Globus pallidus (tissue), 1 donor: ENCODE results near the gene PPY.
"Not testable (repeated sequence)": the region's sequence is repeated elsewhere in the genome, so short reads cannot be mapped to it uniquely, and the experiment has no call there.

Source experiments
- DNase-seq: peaks from one replicate; pipeline ENCODE4 v3.0.0-alpha.2; 2015; ENCODE audit warnings: low spot score

PPY gene

GRCh38 chr17:43942051-43942685 lies at the start of gene PPY:
Gene PPY (minus strand): TSS chr17:43942476. CDS start chr17:43941654, 822 bp downstream.
- no peak for DNase-seq

DNA sequence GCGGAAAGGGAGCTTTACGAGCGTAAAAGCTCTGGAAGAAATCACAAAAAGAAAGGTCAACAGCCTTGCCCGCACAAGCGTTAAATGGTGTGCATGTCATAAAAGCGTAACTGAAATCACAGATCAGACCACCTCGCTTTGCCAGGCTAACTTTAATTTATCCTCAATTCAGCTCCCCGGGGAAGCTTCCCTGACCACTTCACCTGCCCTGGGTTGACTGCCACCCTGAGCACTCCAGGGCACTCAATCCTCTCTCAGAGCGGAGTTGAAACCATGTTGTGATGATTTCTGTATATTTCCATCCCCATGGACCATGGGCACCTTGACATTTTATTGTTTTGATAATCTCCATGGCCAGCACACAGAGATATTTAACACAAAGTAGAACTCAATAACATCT lies 46.0 kb upstream of the PPY start:
- no peak for DNase-seq

DNA sequence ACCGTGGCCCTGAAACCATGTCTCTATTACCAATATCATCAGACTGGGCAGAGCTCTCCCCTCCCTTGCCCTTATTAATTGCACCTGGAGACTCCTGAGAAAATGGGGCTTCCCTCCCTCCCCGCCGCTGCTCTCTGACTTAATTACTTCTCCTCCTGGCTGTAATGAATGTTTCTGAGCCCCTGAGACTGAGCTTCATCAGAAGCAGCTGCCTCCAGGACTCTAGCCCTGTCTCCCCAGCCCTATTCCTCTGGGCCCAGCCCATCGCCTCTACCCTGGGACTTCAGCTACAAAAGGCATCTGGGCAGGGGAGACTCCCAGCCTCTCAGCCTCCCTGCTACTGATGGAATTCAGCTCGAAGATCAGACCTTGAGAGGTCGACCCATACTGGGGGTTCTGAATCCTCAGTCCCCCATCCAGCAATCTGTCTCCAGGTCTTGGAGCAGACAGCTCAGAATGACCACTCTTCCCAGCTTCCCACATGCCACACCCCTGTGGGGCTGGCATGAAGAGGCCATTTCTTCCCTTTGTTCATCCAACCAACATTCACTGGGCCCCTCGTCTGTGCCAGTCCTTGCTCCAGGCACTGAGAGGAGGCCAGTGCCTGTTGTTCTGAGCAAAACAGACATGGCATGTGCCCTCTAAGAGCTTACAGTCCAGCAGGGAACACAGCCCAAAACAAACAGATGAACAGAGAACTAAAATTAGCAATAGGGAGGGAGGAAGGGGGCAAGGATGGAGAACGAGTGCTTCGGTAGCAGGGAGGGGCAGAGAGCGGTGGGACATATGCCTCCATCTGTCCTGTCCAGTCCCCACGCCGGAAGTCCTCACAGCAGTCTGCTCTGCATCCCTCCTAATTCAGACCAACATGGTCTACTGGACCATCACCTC lies 45.1 kb upstream of the PPY start:
- no peak for DNase-seq

GRCh38 chr17:43986225-43986981 lies 44.1 kb upstream of the PPY start:
- no peak for DNase-seq

- DNase-seq, result no peak
Observed at GRCh38 chr17:43984521-43984920, 42.2 kb upstream of the PPY start.

DNA sequence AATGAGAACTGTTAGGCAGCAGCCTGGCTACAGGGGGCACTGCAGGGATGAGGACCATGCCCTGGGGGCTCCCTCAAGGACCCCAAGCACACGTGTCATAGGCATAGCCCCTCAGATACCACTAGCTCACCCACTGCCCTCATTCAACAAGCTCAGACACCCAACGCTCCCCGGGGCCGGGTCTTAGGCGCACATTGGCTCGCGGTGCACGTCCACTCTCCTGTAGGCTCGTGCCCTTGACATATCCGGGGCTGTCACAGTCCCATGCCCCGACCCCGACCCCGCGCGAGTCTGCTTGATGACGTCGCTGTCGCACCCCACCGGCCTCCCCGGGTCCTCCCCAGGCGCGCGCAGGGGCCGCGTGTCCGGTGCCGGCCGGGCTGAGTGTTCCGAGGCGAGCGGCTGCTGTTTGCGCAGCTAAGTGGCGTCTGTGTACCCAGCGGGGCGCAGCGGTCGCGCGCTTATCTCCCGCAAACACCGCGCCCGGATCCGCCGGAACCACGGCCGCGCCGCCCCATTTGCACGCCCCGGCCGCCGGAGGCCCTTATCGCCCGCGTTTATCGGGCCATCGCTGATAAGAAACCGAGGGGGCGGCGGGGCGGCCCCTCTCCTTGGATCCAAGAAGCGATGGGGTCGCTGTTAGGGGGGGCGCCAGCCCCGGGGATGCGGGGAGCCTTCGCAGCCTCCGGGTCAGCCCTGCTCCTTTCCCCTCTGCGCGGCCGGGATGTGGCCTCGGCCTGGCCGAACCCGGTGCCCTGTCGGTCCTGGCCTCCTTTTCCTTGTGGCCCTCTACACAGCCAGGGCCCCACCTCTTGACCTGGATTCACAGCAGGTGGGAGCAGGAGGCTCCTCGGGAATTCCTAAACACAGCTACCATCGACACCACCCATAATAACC lies 41.5 kb upstream of the PPY start:
- no peak for DNase-seq

- DNase-seq, result no peak
Observed at GRCh38 chr17:43983196-43983514, 40.9 kb upstream of the PPY start.

DNA sequence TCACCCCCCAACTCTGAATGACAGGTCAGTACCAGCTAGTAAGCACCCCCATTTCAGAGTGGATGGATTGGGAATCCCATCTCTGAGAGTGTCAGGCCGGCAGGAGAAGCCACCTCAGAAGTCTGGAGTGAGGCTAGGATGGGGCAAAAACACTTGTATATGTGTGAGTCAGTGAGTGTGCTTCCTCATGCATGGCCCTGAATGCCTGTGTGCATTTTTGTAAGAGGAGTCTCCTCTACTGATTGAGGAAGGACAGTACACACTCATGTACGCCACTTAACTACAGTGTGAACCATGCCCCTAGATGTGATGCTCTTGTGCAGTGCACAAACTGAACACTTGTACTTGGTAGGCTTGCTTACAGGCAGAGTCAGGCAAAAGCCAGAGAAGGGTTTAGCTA lies 39.9 kb upstream of the PPY start:
- no peak for DNase-seq

GRCh38 chr17:43979671-43980070 lies 37.4 kb upstream of the PPY start:
- no peak for DNase-seq

GRCh38 chr17:43979011-43979410 lies 36.7 kb upstream of the PPY start:
- DNase-seq, result no peak

GRCh38 chr17:43978078-43978477 lies 35.8 kb upstream of the PPY start:
- DNase-seq, result no peak

DNA sequence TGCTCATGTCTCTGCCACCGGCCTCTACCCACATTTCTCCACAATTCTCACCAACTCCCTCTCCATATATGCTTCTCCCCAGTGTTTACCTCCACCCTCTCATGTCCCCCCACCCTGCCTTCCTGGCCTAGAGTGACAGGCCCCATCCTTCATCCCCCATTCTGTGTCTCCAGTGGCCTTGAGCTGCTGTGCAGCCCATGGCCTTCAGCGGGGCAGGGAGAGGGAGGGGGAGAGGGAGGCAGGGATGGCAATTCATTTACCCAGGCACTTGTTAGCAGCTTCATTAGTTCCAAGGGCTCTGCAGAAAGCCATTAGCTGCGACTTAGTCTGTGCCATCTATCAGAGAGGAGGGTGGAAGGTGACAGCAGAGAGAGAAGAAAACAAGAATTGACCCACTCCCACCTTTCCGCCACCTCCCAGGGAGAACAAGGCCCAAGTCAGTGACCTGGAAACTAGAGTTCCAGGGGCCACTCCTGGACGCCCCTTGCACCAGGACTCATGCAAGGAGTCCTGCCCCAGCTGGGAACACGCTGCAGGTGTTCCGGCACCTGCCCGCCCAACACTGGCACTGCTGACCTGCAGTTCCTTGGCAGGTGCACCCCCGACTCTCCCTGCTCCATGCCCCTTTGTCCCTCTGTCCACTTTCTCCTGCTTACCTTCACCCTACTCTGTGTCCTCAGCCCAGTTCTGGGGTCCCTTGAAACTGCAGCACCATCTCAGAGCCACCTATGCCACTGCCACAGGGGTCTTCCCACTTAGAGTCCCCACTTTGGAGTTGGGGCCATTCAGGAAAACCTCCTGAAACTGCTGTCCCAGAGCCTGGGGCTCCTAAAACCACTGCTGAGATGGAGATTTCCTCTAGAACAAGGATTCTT lies 34.9 kb upstream of the PPY start:
- no peak for DNase-seq

- no peak for DNase-seq
Observed at GRCh38 chr17:43975898-43976297, 33.6 kb upstream of the PPY start.

DNA sequence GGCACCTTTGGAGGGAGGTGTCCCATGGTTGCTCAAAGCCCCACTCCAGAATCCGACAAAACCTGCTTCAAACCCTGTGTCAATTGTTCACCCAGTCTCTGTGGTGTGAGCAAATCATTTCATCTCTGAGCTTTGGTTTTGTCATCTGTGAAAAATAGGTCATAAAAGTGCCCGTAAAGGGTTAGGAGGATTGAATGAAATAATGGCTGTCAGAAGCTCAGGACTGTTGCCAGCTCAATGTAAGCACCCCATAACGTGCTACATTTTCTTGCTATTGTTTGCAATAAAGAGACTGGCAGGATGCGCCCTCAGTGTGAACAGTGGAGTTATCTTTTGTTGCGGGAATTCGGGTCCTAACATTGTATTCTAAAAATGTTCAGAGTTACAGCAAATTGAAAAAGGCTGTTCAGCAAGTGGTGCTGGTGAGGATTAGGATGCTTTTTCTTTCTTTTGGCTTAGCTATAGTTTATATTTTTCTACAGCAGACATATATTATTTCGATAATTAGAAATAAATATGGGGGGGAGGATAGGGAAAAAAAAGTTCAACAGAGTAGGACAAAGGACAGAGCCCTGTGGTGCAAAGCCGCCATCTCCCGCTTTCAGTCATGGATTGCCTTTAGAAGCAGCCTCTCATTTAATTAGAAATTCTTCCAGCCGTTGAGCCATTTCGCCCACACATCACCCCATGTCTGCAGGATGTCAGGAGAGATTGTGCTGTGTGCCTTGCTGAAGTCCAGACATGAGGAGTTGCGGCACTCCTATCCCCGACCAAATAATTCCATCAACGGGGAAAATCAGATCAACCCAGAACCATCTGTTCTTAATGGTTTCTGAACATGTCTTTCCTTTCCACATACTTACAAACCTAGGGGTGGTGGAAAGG lies 32.3 kb upstream of the PPY start:
- DNase-seq, result no peak

DNA sequence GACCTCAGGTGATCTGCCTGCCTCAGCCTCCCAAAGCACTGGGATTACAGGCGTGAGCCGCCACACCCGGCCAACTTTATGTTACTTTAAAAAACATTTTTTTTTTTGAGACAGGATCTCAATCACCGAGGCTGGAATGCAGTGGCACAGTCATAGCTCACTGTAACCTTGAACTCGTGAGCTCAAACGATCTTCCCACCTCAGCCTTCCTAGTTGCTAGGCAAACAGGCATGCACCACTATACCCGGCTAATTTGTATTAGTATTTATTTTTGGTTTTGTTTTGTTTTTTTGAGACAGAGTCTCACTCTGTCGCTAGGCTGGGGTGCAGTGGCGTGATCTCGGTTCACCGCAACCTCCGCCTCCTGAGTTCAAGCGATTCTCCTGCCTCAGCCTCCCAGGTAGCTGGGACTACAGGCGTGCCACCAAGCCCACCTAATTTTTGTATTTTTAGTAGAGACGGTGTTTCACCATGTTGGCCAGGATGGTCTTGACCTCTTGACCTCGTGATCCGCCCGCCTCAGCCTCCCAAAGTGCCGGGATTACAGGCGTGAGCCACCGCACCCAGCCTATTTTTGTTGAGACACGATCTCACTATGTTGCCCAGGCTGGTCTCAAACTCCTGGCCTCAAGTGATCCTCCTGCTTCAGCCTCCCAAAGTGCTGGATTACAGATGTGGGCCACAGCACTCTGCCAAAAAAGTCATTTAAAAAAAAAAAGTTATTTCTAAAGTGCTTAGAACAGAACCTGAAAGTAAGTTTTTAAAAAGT lies 30.4 kb upstream of the PPY start:
- DNase-seq, result not testable (repeated sequence)

- not testable (repeated sequence) for DNase-seq
Observed at GRCh38 chr17:43971436-43971835, 29.2 kb upstream of the PPY start.

- DNase-seq, result no peak
Observed at GRCh38 chr17:43970366-43970765, 28.1 kb upstream of the PPY start.

GRCh38 chr17:43967251-43967875 lies 25.1 kb upstream of the PPY start:
- no peak for DNase-seq

GRCh38 chr17:43966276-43966675 lies 24.0 kb upstream of the PPY start:
- no peak for DNase-seq
